GM23338 (cell line): Measurements from ENCODE around the gene COL8A2. TPM values are rescaled to one million over a fixed set of nuclear protein-coding genes. Genes with fewer than 3 reads are reported as not detected.

Experiments used
- ETS1 ChIP-seq: IDR thresholded peaks from 2 replicates; pipeline ENCODE4 v1.6.1; 2016; ENCODE audit warnings: antibody characterized with exemption
- EZH2 ChIP-seq: fragments of 200-600 bp; sonication (generic); IDR thresholded peaks from one replicate; pipeline ENCODE4 v1.8.0; 2017; ENCODE audit warnings: antibody characterized with exemption, mild to moderate bottlenecking, low read depth; ENCODE audit not compliant: unreplicated experiment
- EZH2phosphoT487 ChIP-seq: fragments of 200-600 bp; sonication (generic); IDR thresholded peaks from one replicate; pipeline ENCODE4 v1.8.1; 2018; ENCODE audit warnings: antibody characterized with exemption; ENCODE audit not compliant: unreplicated experiment
- NANOG ChIP-seq: IDR thresholded peaks from 2 replicates; pipeline ENCODE4 v1.6.1; 2016; ENCODE audit warnings: antibody characterized with exemption, borderline replicate concordance
- POLR2AphosphoS5 ChIP-seq: IDR thresholded peaks from 2 replicates; pipeline ENCODE4 v1.6.1; 2016; ENCODE audit warnings: antibody characterized with exemption, low read depth
- STAT1 ChIP-seq: IDR thresholded peaks from one replicate; pipeline ENCODE4 v1.6.1; 2016; ENCODE audit warnings: antibody characterized with exemption; ENCODE audit not compliant: unreplicated experiment
- ZNF114 ChIP-seq: fragments of 250-450 bp; sonication (Bioruptor Pico); IDR thresholded peaks from 2 replicates; pipeline ENCODE4 v1.5.0; 2020; ENCODE audit warnings: mild to moderate bottlenecking, moderate library complexity
- polyA plus RNA-seq: library from polyadenylated mRNA; unstranded; fragments of >200 nt; fragmentation: Nextera tagmentation; extraction: Ambion mirVana; gene quantifications from 2 replicates; pipeline ENCODE4 v1.2.1, GENCODE V29; 2016
- total RNA-seq: library from RNA; depleted of rRNA; stranded (reverse); fragments of >200 nt; shearing (Covaris generic); gene quantifications from 2 replicates; pipeline ENCODE4 v1.2.3, GENCODE V29; 2014
- TF ChIP-seq, protein P1 (sequence below): fragments of 250-450 bp; sonication (Bioruptor Pico); IDR thresholded peaks from 2 replicates; pipeline ENCODE4 v1.5.0; 2020; ENCODE audit warnings: mild to moderate bottlenecking, moderate library complexity
- TF ChIP-seq, protein P2 (sequence below), 2 experiments: fragments of 200-600 bp in 1 of 2; sonication (generic) in 1 of 2; conservative IDR thresholded peaks; 2 replicates each; pipeline versions ENCODE4 v1.5.1 to v1.6.1; 2016 to 2017; ENCODE audit warnings: antibody characterized with exemption in 2 of 2, low read depth in 2 of 2, mild to moderate bottlenecking in 2 of 2, moderate library complexity in 1 of 2

The COL8A2 gene
- total and polyA plus RNA-seq, 2 experiments from 2014 or later: 0.95 to 4.9 TPM

- TF ChIP-seq, protein P1, sequence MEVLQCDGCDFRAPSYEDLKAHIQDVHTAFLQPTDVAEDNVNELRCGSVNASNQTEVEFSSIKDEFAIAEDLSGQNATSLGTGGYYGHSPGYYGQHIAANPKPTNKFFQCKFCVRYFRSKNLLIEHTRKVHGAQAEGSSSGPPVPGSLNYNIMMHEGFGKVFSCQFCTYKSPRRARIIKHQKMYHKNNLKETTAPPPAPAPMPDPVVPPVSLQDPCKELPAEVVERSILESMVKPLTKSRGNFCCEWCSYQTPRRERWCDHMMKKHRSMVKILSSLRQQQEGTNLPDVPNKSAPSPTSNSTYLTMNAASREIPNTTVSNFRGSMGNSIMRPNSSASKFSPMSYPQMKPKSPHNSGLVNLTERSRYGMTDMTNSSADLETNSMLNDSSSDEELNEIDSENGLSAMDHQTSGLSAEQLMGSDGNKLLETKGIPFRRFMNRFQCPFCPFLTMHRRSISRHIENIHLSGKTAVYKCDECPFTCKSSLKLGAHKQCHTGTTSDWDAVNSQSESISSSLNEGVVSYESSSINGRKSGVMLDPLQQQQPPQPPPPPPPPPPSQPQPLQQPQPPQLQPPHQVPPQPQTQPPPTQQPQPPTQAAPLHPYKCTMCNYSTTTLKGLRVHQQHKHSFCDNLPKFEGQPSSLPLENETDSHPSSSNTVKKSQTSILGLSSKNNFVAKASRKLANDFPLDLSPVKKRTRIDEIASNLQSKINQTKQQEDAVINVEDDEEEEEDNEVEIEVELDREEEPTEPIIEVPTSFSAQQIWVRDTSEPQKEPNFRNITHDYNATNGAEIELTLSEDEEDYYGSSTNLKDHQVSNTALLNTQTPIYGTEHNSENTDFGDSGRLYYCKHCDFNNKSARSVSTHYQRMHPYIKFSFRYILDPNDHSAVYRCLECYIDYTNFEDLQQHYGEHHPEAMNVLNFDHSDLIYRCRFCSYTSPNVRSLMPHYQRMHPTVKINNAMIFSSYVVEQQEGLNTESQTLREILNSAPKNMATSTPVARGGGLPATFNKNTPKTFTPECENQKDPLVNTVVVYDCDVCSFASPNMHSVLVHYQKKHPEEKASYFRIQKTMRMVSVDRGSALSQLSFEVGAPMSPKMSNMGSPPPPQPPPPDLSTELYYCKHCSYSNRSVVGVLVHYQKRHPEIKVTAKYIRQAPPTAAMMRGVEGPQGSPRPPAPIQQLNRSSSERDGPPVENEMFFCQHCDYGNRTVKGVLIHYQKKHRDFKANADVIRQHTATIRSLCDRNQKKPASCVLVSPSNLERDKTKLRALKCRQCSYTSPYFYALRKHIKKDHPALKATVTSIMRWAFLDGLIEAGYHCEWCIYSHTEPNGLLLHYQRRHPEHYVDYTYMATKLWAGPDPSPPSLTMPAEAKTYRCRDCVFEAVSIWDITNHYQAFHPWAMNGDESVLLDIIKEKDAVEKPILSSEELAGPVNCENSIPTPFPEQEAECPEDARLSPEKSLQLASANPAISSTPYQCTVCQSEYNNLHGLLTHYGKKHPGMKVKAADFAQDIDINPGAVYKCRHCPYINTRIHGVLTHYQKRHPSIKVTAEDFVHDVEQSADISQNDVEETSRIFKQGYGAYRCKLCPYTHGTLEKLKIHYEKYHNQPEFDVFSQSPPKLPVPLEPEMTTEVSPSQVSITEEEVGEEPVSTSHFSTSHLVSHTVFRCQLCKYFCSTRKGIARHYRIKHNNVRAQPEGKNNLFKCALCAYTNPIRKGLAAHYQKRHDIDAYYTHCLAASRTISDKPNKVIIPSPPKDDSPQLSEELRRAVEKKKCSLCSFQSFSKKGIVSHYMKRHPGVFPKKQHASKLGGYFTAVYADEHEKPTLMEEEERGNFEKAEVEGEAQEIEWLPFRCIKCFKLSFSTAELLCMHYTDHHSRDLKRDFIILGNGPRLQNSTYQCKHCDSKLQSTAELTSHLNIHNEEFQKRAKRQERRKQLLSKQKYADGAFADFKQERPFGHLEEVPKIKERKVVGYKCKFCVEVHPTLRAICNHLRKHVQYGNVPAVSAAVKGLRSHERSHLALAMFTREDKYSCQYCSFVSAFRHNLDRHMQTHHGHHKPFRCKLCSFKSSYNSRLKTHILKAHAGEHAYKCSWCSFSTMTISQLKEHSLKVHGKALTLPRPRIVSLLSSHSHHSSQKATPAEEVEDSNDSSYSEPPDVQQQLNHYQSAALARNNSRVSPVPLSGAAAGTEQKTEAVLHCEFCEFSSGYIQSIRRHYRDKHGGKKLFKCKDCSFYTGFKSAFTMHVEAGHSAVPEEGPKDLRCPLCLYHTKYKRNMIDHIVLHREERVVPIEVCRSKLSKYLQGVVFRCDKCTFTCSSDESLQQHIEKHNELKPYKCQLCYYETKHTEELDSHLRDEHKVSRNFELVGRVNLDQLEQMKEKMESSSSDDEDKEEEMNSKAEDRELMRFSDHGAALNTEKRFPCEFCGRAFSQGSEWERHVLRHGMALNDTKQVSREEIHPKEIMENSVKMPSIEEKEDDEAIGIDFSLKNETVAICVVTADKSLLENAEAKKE (CRISPR knock-in tag): no peak
- TF ChIP-seq NANOG (no peak), ETS1 (no peak), EZH2phosphoT487 (no peak), POLR2AphosphoS5 (no peak), STAT1 (no peak), EZH2 (no peak), ZNF114 (CRISPR knock-in tag) (no peak)
- TF ChIP-seq, protein P2, sequence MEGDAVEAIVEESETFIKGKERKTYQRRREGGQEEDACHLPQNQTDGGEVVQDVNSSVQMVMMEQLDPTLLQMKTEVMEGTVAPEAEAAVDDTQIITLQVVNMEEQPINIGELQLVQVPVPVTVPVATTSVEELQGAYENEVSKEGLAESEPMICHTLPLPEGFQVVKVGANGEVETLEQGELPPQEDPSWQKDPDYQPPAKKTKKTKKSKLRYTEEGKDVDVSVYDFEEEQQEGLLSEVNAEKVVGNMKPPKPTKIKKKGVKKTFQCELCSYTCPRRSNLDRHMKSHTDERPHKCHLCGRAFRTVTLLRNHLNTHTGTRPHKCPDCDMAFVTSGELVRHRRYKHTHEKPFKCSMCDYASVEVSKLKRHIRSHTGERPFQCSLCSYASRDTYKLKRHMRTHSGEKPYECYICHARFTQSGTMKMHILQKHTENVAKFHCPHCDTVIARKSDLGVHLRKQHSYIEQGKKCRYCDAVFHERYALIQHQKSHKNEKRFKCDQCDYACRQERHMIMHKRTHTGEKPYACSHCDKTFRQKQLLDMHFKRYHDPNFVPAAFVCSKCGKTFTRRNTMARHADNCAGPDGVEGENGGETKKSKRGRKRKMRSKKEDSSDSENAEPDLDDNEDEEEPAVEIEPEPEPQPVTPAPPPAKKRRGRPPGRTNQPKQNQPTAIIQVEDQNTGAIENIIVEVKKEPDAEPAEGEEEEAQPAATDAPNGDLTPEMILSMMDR (conservative IDR thresholded peaks at IDR 0.05; ENCODE audit: low read depth in 2 of 2): no peak
Measured at GRCh38 chr1:36142121-36142520, 17.1 kb upstream of the COL8A2 start (continued).
